Smooth muscle cell (in vitro differentiated cells): ENCODE measurements around the gene HOXA13. TPM values are rescaled to one million over a fixed set of nuclear protein-coding genes. Genes with fewer than 3 reads are reported as not detected.
A peak's percentile ranks its signal among the peaks of the same experiment; 100 is the strongest.

ENCODE experiments used
- DNase-seq: peaks from one replicate; lab custom pipeline; 2025; ENCODE audit not compliant: unreplicated experiment; lab: John Stamatoyannopoulos, UW
- H2AFZ ChIP-seq: fragments of 200-600 bp; sonication (generic); 2 replicates; pipeline ENCODE4 v1.6.0; 2016; ENCODE audit warnings: antibody characterized with exemption, low read depth, mild to moderate bottlenecking
- H3F3A ChIP-seq: fragments of 200-600 bp; sonication (generic); 2 replicates; pipeline ENCODE4 v1.6.0; 2017; ENCODE audit warnings: antibody characterized with exemption, low read depth
- H3K27ac ChIP-seq: fragments of 200-600 bp; sonication (generic); 2 replicates; pipeline ENCODE4 v1.5.1; 2016; ENCODE audit warnings: low read depth, mild to moderate bottlenecking
- H3K27me3 ChIP-seq: fragments of 200-600 bp; sonication (generic); 2 replicates; pipeline ENCODE4 v1.6.1; 2016; ENCODE audit warnings: low read depth, mild to moderate bottlenecking
- H3K36me3 ChIP-seq: fragments of 200-600 bp; sonication (generic); 2 replicates; pipeline ENCODE4 v1.5.1; 2016; ENCODE audit warnings: low read depth
- H3K4me1 ChIP-seq: fragments of 200-600 bp; sonication (generic); 2 replicates; pipeline ENCODE4 v1.5.1; 2016; ENCODE audit warnings: low read depth
- H3K4me2 ChIP-seq: fragments of 200-600 bp; sonication (generic); 2 replicates; pipeline ENCODE4 v1.6.0; 2016; ENCODE audit warnings: mild to moderate bottlenecking
- H3K4me3 ChIP-seq: fragments of 200-600 bp; sonication (generic); 2 replicates; pipeline ENCODE4 v1.5.1; 2016; ENCODE audit warnings: mild to moderate bottlenecking
- H3K79me2 ChIP-seq: fragments of 200-600 bp; sonication (generic); 2 replicates; pipeline ENCODE4 v1.6.0; 2016; ENCODE audit warnings: low read depth, mild to moderate bottlenecking
- H3K9ac ChIP-seq: fragments of 200-600 bp; sonication (generic); 2 replicates; pipeline ENCODE4 v1.6.0; 2016; ENCODE audit warnings: low read depth
- H3K9me3 ChIP-seq: fragments of 200-600 bp; sonication (generic); replicated peaks from 2 replicates; pipeline ENCODE4 v1.5.1; 2016; ENCODE audit warnings: low read depth
- H4K20me1 ChIP-seq: fragments of 200-600 bp; sonication (generic); 2 replicates; pipeline ENCODE4 v1.6.0; 2016; ENCODE audit warnings: low read depth
- WGBS: methylation state at CpG from one replicate; pipeline ENCODE4 v1.1.7; 2016; ENCODE audit warnings: low lambda C conversion rate; 5-methylcytosine and 5-hydroxymethylcytosine counted together
- polyA plus RNA-seq: library from polyadenylated mRNA; unstranded; fragments of >200 nt; fragmentation: Nextera tagmentation; extraction: Ambion mirVana; gene quantifications from 2 replicates; pipeline ENCODE4 v1.2.1, GENCODE V29; 2016
- total RNA-seq: library from RNA; depleted of rRNA; stranded (reverse); fragments of >200 nt; gene quantifications from 2 replicates; pipeline ENCODE4 v1.2.3, GENCODE V29; 2014
- TF ChIP-seq, protein P1 (sequence below): fragments of 200-600 bp; sonication (generic); IDR thresholded peaks from 2 replicates; pipeline ENCODE4 v1.5.1; 2017; ENCODE audit warnings: borderline replicate concordance, mild to moderate bottlenecking, antibody characterized with exemption; ENCODE audit not compliant: insufficient read depth, poor library complexity, severe bottlenecking

The HOXA13 gene
- total and polyA plus RNA-seq, 2 experiments from 2014 or later: 10.0 to 14.2 TPM

DNA sequence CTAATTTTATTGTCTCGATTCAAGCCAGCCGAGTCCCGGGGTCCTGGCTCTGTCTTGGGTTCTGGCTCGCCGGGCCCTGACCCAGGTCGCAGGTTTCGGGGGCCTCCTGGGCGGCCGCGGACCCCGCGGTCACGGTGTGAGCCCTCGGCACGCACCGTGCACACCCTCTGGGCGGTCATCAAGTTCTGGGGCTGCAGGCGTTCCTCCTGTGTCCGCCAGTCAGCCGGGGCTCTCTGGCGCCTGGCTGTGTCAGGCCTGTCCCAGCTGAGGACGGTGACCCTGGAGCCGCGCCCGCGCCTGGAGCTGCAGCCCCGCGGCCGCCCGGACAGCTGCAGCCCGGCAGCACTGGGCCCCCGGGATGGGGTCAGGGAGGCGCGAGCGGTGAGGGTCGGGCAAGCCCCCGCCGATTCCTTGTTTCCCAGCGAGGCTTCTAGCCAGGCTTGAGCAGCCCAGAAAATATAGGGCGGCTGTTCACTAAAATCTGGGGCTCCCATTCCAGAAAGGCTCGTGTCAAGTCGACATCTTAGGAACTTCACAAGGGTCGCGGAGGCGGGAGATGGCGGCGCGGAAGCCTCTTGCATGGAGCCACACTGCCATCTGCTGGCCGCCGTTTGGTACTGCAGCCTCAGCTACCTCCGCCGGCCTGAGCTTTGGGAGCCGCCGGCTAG is 39.2 kb downstream of the HOXA13 start:
- WGBS: 9% methylated on average over 54 of the region's 54 CpGs

DNA sequence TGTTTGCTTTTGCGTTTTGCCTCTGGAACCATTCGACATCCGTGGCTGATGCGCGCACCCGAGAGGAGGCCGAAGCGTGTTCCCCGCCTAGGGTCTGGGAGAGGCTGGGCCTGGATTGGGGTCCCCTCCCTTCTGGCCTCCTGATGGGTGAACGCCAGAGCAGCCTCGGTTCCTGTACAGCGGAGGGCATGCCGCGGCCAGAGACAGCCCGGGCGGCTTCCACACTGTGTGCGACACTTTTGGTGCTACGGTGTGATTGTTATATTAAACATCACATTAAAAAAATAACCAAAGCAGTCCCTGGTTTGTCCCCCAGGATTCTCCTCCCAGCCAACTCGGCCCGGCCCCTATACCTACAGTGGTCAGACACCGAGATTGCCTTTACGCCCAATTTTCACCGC is 39.7 kb downstream of the HOXA13 start:
- WGBS: 73% methylated on average over 23 of the region's 23 CpGs
- TF ChIP-seq, protein P1, sequence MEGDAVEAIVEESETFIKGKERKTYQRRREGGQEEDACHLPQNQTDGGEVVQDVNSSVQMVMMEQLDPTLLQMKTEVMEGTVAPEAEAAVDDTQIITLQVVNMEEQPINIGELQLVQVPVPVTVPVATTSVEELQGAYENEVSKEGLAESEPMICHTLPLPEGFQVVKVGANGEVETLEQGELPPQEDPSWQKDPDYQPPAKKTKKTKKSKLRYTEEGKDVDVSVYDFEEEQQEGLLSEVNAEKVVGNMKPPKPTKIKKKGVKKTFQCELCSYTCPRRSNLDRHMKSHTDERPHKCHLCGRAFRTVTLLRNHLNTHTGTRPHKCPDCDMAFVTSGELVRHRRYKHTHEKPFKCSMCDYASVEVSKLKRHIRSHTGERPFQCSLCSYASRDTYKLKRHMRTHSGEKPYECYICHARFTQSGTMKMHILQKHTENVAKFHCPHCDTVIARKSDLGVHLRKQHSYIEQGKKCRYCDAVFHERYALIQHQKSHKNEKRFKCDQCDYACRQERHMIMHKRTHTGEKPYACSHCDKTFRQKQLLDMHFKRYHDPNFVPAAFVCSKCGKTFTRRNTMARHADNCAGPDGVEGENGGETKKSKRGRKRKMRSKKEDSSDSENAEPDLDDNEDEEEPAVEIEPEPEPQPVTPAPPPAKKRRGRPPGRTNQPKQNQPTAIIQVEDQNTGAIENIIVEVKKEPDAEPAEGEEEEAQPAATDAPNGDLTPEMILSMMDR: no peak
- Histone ChIP-seq H3K9ac (no peak overlapping the region), H3K4me2 (peak overlapping the region; percentile 89), H3K4me1 (peaks cover 3% of the 10 kb centered on the region), H3K27me3 (peaks cover 65% of the 10 kb centered on the region), H3K4me3 (peak overlapping the region; percentile 67), H3K79me2 (peaks cover 34% of the 10 kb centered on the region), H3K27ac (no peak overlapping the region), H3K9me3 (no peaks in the 10 kb centered on the region), H2AFZ (peak overlapping the region; percentile 77), H4K20me1 (peaks cover 6% of the 10 kb centered on the region), H3K36me3 (no peaks in the 10 kb centered on the region), H3F3A (no peaks in the 10 kb centered on the region)
- no peak for DNase-seq

More for the DNA sequence above, 39.2 kb downstream of the HOXA13 start:
- no peak overlapping the region for H3K27ac ChIP-seq
- peaks cover 3% of the 10 kb centered on the region for H3K4me1 ChIP-seq
- H3K4me3 ChIP-seq: peak overlapping the region; percentile 67
- H3K4me2 ChIP-seq: peak overlapping the region; percentile 89
- peaks cover 39% of the 10 kb centered on the region for H3K79me2 ChIP-seq
- no peaks in the 10 kb centered on the region for H3K9me3 ChIP-seq
- no peaks in the 10 kb centered on the region for H3K36me3 ChIP-seq
- TF ChIP-seq, protein P1: peak; percentile 99
- no peaks in the 10 kb centered on the region for H3F3A ChIP-seq
- peaks cover 6% of the 10 kb centered on the region for H4K20me1 ChIP-seq
- peak; percentile 84 for DNase-seq
- H3K9ac ChIP-seq: no peak overlapping the region
- peak overlapping the region; percentile 77 for H2AFZ ChIP-seq
- peaks cover 65% of the 10 kb centered on the region for H3K27me3 ChIP-seq

DNA sequence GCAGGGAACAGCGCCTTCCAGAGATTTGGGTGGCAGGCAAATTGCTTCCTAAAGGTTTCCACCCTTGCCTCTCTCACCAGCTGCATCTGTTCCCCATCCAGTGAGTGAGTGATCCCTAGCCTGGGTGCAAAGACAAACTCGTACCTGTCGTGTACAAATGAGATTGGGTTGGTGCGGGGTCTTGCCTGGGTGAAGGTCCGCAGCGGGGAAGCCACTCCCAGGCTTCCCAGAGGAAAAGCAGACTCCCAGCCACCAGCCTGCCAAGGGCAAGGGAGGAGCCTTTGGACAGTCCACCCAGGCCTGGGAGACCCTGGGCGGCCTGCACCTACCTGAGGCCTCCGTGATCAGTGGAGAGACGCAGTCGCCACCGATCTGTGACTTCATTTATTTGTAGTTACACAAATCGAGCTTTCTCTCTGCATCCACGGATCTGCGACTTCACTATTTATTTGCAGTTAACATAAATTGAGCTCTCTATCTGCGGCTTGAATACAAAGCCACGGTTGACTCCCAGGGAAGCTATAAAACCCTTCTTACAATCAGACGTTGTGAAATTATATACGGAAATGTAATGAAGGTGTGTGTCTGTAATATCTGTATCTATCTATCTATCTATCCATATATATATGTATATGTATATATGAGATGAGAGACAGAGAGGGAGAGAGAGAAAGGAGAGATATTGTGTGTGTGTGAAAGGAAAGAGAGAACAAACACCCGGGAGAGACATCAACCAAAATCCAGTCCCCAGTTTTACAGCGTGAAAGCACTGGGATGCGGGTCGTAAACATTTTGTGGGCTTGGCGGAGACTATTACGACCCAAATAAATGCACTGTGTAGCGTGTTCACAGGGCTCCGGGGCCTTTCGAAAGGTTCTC is 40.4 kb downstream of the HOXA13 start:
- Histone ChIP-seq H3K27me3 (peaks cover 65% of the 10 kb centered on the region), H3F3A (no peaks in the 10 kb centered on the region), H2AFZ (no peak overlapping the region), H3K79me2 (peaks cover 27% of the 10 kb centered on the region), H3K4me1 (peaks cover 3% of the 10 kb centered on the region), H3K36me3 (no peaks in the 10 kb centered on the region), H3K27ac (no peak overlapping the region), H4K20me1 (peaks cover 6% of the 10 kb centered on the region), H3K4me2 (peak overlapping the region; percentile 89), H3K9me3 (no peaks in the 10 kb centered on the region), H3K4me3 (no peak overlapping the region), H3K9ac (no peak overlapping the region)
- WGBS: 65% methylated on average over 27 of the region's 27 CpGs
- TF ChIP-seq, protein P1: no peak
- DNase-seq: no peak
